Activated T-cell treated with anti-CD3 and anti-CD28 coated beads for 48 hours (primary cell): ENCODE measurements around the gene SELENOM.

Experiments used
- DNase-seq: peaks from one replicate; pipeline ENCODE4 v3.0.0-alpha.2; 2020; ENCODE audit warnings: low read depth

Gene SELENOM, protein sequence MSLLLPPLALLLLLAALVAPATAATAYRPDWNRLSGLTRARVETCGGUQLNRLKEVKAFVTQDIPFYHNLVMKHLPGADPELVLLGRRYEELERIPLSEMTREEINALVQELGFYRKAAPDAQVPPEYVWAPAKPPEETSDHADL

GRCh38 chr22:31107178-31107893, at the start of gene SELENOM:
Gene SELENOM (minus strand): TSS chr22:31107568. CDS start chr22:31107505, 63 bp downstream.
- DNase-seq, result peak; percentile 88

- no peak for DNase-seq
Measured at GRCh38 chr22:31155422-31155821, 48.1 kb upstream of the SELENOM start.

GRCh38 chr22:31154975-31155374, 47.6 kb upstream of the SELENOM start:
- no peak for DNase-seq

DNA sequence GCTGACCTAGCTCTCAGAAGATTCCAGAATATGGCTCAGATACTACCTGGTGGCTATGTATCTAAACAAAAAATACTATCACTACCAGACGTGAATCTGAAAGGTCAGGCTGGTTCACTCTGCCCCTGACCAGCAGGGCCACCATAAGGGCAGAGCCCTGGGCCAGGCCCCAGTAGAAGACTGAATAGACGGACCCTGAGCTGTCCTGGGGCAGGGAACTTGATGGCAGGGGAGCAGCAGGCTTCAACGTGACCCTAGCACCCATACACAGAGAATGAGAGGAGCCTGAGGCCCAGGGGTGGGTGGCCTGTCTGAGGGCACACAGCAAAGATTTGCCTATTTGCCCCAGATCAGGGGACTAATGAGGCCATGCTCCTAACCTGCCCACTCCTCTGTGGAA, 46.0 kb upstream of the SELENOM start:
- DNase-seq, result no peak

DNA sequence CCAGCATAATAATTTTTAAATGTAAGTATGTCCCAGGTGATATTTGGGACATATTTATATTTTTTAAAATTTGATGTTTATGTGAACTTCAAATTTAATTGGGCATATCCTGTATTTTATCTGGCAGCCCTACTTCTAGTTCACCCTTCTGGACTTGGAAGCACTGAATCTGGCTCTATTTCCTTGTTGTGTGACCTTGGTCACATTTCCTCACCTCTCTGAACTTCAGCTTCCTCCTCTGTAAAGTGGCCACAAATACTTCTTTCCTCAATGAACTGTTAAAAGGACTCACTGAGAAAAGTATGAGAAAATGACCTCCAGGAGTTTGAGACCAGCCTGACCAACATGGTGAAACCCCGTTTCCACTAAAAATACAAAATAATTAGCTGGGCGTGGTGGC, 44.5 kb upstream of the SELENOM start:
- DNase-seq, result no peak

DNA sequence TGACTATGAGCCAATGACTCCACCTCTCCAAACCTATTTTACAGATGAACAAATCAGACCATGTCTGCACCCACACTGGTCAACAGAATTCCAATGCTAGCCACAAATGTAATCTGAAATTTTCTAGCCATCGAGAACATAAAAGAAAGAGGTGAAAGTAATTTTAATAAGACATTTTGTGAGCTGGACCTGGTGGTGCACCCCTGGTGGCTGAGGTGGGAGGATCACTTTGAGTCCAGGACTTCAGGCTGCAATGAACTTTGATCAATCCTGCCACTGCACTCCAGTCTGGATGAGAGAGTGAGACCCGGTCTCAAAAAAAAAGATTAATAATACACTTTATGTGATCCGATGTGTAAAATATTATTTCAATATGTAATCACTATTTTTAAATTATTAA, 43.2 kb upstream of the SELENOM start:
- DNase-seq, result no peak

DNA sequence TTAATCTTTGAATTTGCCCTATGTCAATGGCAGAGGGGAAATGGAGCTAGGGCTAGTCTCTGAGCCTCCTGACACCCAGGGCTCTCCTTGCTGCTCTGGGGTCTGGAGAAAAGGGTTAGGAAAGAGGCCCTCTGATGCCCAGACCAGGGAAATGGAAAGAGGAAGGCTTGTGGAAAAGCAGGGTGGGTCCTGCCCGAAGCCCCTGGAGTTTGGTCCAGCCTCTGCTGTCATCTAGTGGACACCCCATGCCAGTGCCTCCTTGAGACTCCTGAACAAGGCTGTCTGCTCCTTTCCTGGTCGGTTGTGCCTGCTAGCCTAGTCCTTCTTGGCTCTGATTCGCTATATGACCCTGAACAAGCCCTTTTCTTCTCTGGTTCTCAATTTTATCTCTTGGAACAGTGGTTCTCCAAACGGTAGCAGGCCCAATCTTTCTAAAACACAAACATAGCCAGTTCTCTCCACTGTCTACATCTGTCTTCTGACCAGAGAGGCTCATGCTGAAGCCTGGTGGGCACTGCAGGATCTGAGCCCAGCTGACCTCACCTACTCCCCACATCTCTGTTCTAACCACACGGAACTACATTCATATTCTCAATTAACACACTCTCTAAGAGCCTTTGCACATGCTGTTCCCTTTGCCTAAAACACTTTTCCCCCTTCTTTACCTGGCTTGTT, 41.7 kb upstream of the SELENOM start:
- DNase-seq, result peak; percentile 15

DNA sequence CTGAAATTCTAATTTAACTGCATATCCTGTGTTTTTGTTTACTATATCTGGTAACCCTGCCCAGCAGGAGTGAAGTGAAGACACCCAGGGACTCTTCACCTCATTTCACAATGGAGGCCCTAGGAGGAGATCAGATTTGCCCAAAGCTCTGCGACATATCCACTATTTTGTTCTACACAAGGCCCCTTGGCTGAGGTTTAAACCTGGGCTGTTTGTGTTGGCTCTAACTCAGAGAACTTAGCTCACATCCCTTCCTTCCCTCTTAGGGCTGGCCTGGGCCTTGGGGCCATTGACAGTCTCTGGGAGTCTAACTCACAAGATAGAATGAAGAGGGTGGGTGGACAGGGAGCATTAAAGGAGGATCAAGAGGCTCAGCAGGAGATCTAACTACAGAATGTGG, 41.1 kb upstream of the SELENOM start:
- DNase-seq, result no peak

- DNase-seq, result no peak
Measured at GRCh38 chr22:31144223-31144622, 36.9 kb upstream of the SELENOM start.

DNA sequence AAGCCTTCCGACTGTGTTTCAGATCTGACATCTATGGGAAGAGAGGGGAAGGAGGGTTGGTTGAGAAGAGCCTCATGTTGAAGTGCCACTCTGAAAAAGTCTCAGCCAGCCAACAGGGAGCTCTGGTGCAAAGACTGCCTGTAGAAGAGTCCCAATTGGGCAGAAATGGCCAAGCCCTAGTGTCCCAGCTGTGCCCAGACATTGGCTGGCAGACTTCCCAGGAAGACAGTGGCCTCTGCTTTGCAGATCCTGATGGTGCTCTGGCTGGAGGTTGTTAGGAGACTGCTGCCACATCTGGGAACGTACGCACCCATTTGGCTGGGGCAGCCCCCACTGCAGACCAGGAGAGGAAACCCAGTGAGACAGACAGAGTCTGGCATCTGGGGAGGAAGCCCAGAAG, 36.2 kb upstream of the SELENOM start:
- DNase-seq, result no peak

GRCh38 chr22:31143038-31143437, 35.7 kb upstream of the SELENOM start:
- no peak for DNase-seq

DNA sequence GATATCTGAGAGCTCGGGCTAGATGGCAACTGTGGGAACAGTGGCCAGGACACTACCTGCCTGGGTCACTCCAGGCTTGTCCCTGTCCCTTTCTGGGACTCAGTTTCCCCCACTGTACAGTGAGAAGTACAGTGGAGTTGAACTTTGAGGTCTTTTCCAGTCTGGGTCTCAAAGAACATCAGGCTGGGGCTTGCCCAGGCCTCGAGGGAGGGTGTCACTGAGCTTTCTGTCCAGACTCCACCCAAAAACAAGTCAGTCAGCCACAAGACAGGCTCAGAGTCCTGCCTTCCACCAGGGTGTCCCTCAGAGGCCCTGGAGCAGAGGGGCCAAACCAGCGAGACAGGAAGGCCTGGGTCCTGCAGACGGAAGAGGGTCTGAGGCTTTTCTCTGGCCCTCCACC, 34.9 kb upstream of the SELENOM start:
- no peak for DNase-seq

GRCh38 chr22:31141551-31141950, 34.2 kb upstream of the SELENOM start:
- DNase-seq, result no peak

- no peak for DNase-seq
Measured at GRCh38 chr22:31140746-31141145, 33.4 kb upstream of the SELENOM start.

- DNase-seq, result no peak
Measured at GRCh38 chr22:31139866-31140716, 32.7 kb upstream of the SELENOM start, which contains the start of gene PLA2G3. Gene PLA2G3 (minus strand): TSS chr22:31140508. CDS start chr22:31140354, 154 bp downstream.

DNA sequence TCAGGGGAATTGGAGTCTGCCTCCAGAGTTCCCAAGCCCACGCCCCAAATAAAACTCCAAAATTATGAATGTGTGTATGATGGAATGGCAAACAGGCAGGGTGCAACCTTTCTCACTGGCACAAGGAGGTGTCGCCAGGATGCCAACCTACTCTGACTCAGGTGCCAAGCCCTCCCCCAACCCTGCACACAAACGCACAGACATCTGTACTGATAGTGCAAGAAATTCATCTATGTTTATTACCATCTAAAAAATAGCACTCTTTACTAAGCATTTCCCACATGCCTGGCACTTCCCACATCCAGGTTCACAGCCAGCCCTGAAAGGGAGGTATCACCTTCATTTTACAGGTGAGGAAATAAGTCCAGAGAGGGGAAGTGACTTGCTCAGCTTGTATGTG, 31.7 kb upstream of the SELENOM start:
- no peak for DNase-seq

GRCh38 chr22:31138126-31138525, 30.8 kb upstream of the SELENOM start:
- no peak for DNase-seq

DNA sequence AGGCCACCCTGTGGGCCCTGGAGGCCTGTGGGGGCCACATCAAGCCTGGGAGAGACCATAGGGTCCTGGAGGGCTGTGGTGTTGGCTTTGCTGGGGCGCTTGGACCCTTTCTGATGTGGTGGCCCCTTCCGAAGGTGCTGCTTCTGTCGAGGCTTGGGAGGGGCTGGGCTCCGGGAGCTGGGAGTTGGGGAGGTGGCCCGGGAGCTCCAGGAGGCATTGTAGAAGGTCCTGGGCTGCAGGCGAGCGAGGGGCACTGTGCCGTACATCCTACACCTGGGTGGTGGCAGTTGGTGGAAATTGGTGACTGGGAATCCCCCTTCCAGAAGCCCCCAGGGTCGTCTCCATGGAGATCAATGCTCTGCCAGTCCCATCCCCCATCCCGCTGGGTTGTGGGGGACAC, 30.4 kb upstream of the SELENOM start:
- no peak for DNase-seq

GRCh38 chr22:31136711-31137110, 29.3 kb upstream of the SELENOM start:
- no peak for DNase-seq

GRCh38 chr22:31136155-31136554, 28.8 kb upstream of the SELENOM start:
- no peak for DNase-seq

DNA sequence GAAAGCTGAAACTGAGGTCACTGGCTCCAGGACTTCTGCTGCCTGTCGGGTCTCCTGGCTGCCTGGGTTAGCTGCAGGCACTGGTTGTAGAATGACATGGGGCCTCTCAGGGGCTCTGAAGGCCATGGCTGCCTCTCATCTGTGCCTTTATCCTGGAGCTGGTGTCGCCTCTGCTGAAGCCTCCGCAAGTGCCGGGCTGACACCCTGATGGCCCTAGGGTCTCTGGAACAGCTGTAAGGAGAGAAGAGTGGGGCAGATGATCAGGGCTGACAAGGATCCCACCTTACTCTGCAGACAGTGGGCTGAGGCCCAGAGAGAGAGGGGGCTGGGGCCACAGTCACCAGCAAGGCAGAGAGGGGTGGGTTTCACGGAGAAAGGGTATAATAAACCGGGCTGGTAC, 28.3 kb upstream of the SELENOM start:
- no peak for DNase-seq

GRCh38 chr22:31134688-31135087, 27.3 kb upstream of the SELENOM start:
- no peak for DNase-seq
